ENCODE data around the gene MYO3B.

MYO3B gene

GRCh38 chr2:170375192-170375591 lies 197.2 kb downstream of the MYO3B start:
- Histone ChIP-seq H3K36me3 (ENCODE audit: insufficient read depth, low read length) (no peaks in the 10 kb centered on the region), H3K27ac (no peak overlapping the region), H3K9me3 (ENCODE audit: low read depth, low read length) (no peaks in the 10 kb centered on the region), H3K4me3 (no peak overlapping the region), H3K9ac (ENCODE audit: insufficient read length) (no peak overlapping the region)
- no peak for TF ChIP-seq FOXP2 (optimal IDR thresholded peaks at IDR 0.05; ENCODE audit: control extremely low read depth, extremely low read length, insufficient read depth)
- no peak for TF ChIP-seq POLR2AphosphoS5 (IDR thresholded peaks at IDR 0.05; ENCODE audit: borderline replicate concordance, low read depth, low read length)
- TF ChIP-seq EZH2 (IDR thresholded peaks at IDR 0.05): no peak
- DNase-seq (ENCODE audit: low read depth, low spot score): no peak

- DNase-seq (ENCODE audit: low read depth, low spot score): no peak
- no peak for TF ChIP-seq POLR2AphosphoS5 (IDR thresholded peaks at IDR 0.05; ENCODE audit: borderline replicate concordance, low read depth, low read length)
- TF ChIP-seq EZH2 (IDR thresholded peaks at IDR 0.05): no peak
- no peak for TF ChIP-seq FOXP2 (optimal IDR thresholded peaks at IDR 0.05; ENCODE audit: control extremely low read depth, extremely low read length, insufficient read depth)
- no peaks in the 10 kb centered on the region for H3K9me3 ChIP-seq (ENCODE audit: low read depth, low read length)
Measured at GRCh38 chr2:170377500-170378207, 199.7 kb downstream of the MYO3B start.

GRCh38 chr2:170380267-170380666 lies 202.3 kb downstream of the MYO3B start:
- no peaks in the 10 kb centered on the region for H3K9me3 ChIP-seq (ENCODE audit: low read depth, low read length)
- no peak overlapping the region for H3K27ac ChIP-seq
- H3K36me3 ChIP-seq (ENCODE audit: insufficient read depth, low read length): no peaks in the 10 kb centered on the region
- TF ChIP-seq FOXP2 (optimal IDR thresholded peaks at IDR 0.05; ENCODE audit: control extremely low read depth, extremely low read length, insufficient read depth) (no peak), EZH2 (IDR thresholded peaks at IDR 0.05) (no peak), POLR2AphosphoS5 (IDR thresholded peaks at IDR 0.05; ENCODE audit: borderline replicate concordance, low read depth, low read length) (no peak)
- H3K9ac ChIP-seq (ENCODE audit: insufficient read length): no peak overlapping the region
- DNase-seq (ENCODE audit: low read depth, low spot score): no peak
- H3K4me3 ChIP-seq: no peak overlapping the region

More at GRCh38 chr2:170377500-170378207, 199.7 kb downstream of the MYO3B start:
- Histone ChIP-seq H3K36me3 (ENCODE audit: insufficient read depth, low read length) (no peaks in the 10 kb centered on the region), H3K4me3 (no peak overlapping the region), H3K9ac (ENCODE audit: insufficient read length) (no peak overlapping the region), H3K27ac (no peak overlapping the region)

- TF ChIP-seq EZH2 (IDR thresholded peaks at IDR 0.05) (no peak), FOXP2 (optimal IDR thresholded peaks at IDR 0.05; ENCODE audit: control extremely low read depth, extremely low read length, insufficient read depth) (no peak)
- Histone ChIP-seq H3K9me3 (ENCODE audit: low read depth, low read length) (no peaks in the 10 kb centered on the region), H3K4me3 (no peak overlapping the region), H3K9ac (ENCODE audit: insufficient read length) (no peak overlapping the region), H3K36me3 (ENCODE audit: insufficient read depth, low read length) (no peaks in the 10 kb centered on the region), H3K27ac (no peak overlapping the region)
- DNase-seq (ENCODE audit: low read depth, low spot score): no peak
Measured at GRCh38 chr2:170381678-170382077, 203.7 kb downstream of the MYO3B start.

GRCh38 chr2:170386554-170386953 lies 208.6 kb downstream of the MYO3B start:
- Histone ChIP-seq H3K9me3 (ENCODE audit: low read depth, low read length) (no peaks in the 10 kb centered on the region), H3K27ac (no peak overlapping the region), H3K36me3 (ENCODE audit: insufficient read depth, low read length) (no peaks in the 10 kb centered on the region), H3K4me3 (no peak overlapping the region), H3K9ac (ENCODE audit: insufficient read length) (no peak overlapping the region)
- no peak for TF ChIP-seq POLR2AphosphoS5 (IDR thresholded peaks at IDR 0.05; ENCODE audit: borderline replicate concordance, low read depth, low read length)
- TF ChIP-seq EZH2 (IDR thresholded peaks at IDR 0.05): no peak
- TF ChIP-seq FOXP2 (optimal IDR thresholded peaks at IDR 0.05; ENCODE audit: control extremely low read depth, extremely low read length, insufficient read depth): no peak
- no peak for DNase-seq (ENCODE audit: low read depth, low spot score)

- H3K36me3 ChIP-seq (ENCODE audit: insufficient read depth, low read length): no peaks in the 10 kb centered on the region
- no peak overlapping the region for H3K9ac ChIP-seq (ENCODE audit: insufficient read length)
- H3K4me3 ChIP-seq: no peak overlapping the region
- H3K27ac ChIP-seq: no peak overlapping the region
- H3K9me3 ChIP-seq (ENCODE audit: low read depth, low read length): no peaks in the 10 kb centered on the region
- TF ChIP-seq POLR2AphosphoS5 (IDR thresholded peaks at IDR 0.05; ENCODE audit: borderline replicate concordance, low read depth, low read length) (no peak), EZH2 (IDR thresholded peaks at IDR 0.05) (no peak), FOXP2 (optimal IDR thresholded peaks at IDR 0.05; ENCODE audit: control extremely low read depth, extremely low read length, insufficient read depth) (no peak)
- DNase-seq (ENCODE audit: low read depth, low spot score): no peak
Measured at GRCh38 chr2:170391018-170391417, 213.1 kb downstream of the MYO3B start.

- no peak overlapping the region for H3K9ac ChIP-seq (ENCODE audit: insufficient read length)
- TF ChIP-seq FOXP2 (optimal IDR thresholded peaks at IDR 0.05; ENCODE audit: control extremely low read depth, extremely low read length, insufficient read depth): no peak
- no peak for TF ChIP-seq EZH2 (IDR thresholded peaks at IDR 0.05)
- TF ChIP-seq POLR2AphosphoS5 (IDR thresholded peaks at IDR 0.05; ENCODE audit: borderline replicate concordance, low read depth, low read length): no peak
- no peaks in the 10 kb centered on the region for H3K9me3 ChIP-seq (ENCODE audit: low read depth, low read length)
Measured at GRCh38 chr2:170391697-170392096, 213.8 kb downstream of the MYO3B start.

GRCh38 chr2:170393861-170394498 lies 216.0 kb downstream of the MYO3B start:
- Histone ChIP-seq H3K36me3 (ENCODE audit: insufficient read depth, low read length) (no peaks in the 10 kb centered on the region), H3K9me3 (ENCODE audit: low read depth, low read length) (no peaks in the 10 kb centered on the region), H3K27ac (no peak overlapping the region), H3K4me3 (no peak overlapping the region), H3K9ac (ENCODE audit: insufficient read length) (no peak overlapping the region)
- DNase-seq (ENCODE audit: low read depth, low spot score): no peak
- no peak for TF ChIP-seq EZH2 (IDR thresholded peaks at IDR 0.05)
- TF ChIP-seq POLR2AphosphoS5 (IDR thresholded peaks at IDR 0.05; ENCODE audit: borderline replicate concordance, low read depth, low read length): no peak
- TF ChIP-seq FOXP2 (optimal IDR thresholded peaks at IDR 0.05; ENCODE audit: control extremely low read depth, extremely low read length, insufficient read depth): no peak

More at GRCh38 chr2:170391697-170392096, 213.8 kb downstream of the MYO3B start:
- no peak for DNase-seq (ENCODE audit: low read depth, low spot score)
- Histone ChIP-seq H3K4me3 (no peak overlapping the region), H3K27ac (no peak overlapping the region), H3K36me3 (ENCODE audit: insufficient read depth, low read length) (no peaks in the 10 kb centered on the region)
